HepG2 (cell line): ENCODE data around the gene MYO5A. TPM values are rescaled to one million over a fixed set of nuclear protein-coding genes. Genes with fewer than 3 reads are reported as not detected.

Source experiments
- ATAC-seq: fragments of 200-7000 bp; cut with Tn5 transposase; 3 replicates; pipeline ENCODE4 v1.9.1; 2020; ENCODE audit warnings: mild to moderate bottlenecking, moderate library complexity
- BruUV-seq: library from RNA; stranded (reverse); fragments of 400-500 nt; replicated peaks from 2 replicates; lab custom pipeline; 2021; lab: Mats Ljungman, UMichigan
- CTCF ChIA-PET: fragments of 300-600 bp; formaldehyde crosslinking; extraction: SDS; loops from one replicate; lab custom pipeline; 2021; ENCODE audit warnings: low total read pairs, inconsistent platforms, low intra/inter-chr PET ratio; lab: Yijun Ruan, JAX
- POLR2A ChIA-PET: fragments of 350-600 bp; sonication (Branson Sonifier 250); formaldehyde crosslinking; loops from one replicate; lab custom pipeline; 2020; ENCODE audit warnings: antibody characterized with exemption, inconsistent platforms; lab: Yijun Ruan, JAX
- DNase-seq: peaks from one replicate; pipeline ENCODE4 v3.0.0-alpha.2; 2015; ENCODE audit warnings: low spot score
- FAIRE-seq: peaks from 3 replicates; lab custom pipeline; 2011; peaks lifted over from hg19 to GRCh38; lab: Jason Lieb, UNC
- H2AFZ ChIP-seq: one replicate; pipeline ENCODE4 v1.6.1; 2011; ENCODE audit warnings: low read length, inconsistent platforms
- H3K27ac ChIP-seq: fragments of 300-600 bp; 3 replicates; pipeline ENCODE4 v1.8.0; 2011; ENCODE audit warnings: mixed run types, mild to moderate bottlenecking, mixed read lengths, low read length, inconsistent platforms; ENCODE audit not compliant: insufficient read depth; ENCODE audit errors: extremely low read length
- H3K27me3 ChIP-seq, 2 experiments: fragments of 200-600 bp in 1 of 2; 2 replicates in 1 of 2; 3 replicates in 1 of 2; pipeline versions ENCODE4 v1.6.0 to v1.8.0; 2011; ENCODE audit warnings: low read length in 2 of 2, mild to moderate bottlenecking in 2 of 2, moderate library complexity in 2 of 2, inconsistent platforms in 1 of 2; ENCODE audit not compliant: insufficient read depth in 2 of 2, control insufficient read depth in 1 of 2
- H3K36me3 ChIP-seq, 2 experiments: fragments of 200-600 bp in 1 of 2; replicated peaks in 1 of 2; 2 replicates in 1 of 2; 3 replicates in 1 of 2; pipeline versions ENCODE4 v1.5.1 to v1.8.0; 2011; ENCODE audit warnings: low read length in 2 of 2, inconsistent platforms in 1 of 2; ENCODE audit not compliant: insufficient read depth in 2 of 2, control insufficient read depth in 1 of 2
- H3K4me1 ChIP-seq: 2 replicates; pipeline ENCODE4 v1.5.1; 2012; ENCODE audit warnings: low read length, inconsistent platforms; ENCODE audit not compliant: insufficient read depth
- H3K4me2 ChIP-seq: 2 replicates; pipeline ENCODE4 v1.6.0; 2011; ENCODE audit warnings: low read depth, low read length, inconsistent platforms
- H3K4me3 ChIP-seq, 3 experiments: fragments of 200-600 bp in 1 of 3; sonication (generic), shearing (Covaris generic) in 1 of 3; replicated peaks in 1 of 3; 2 replicates each; pipeline ENCODE4 v1.5.1; 2011 to 2016; ENCODE audit warnings: low read length in 3 of 3, inconsistent platforms in 2 of 3, low read depth in 2 of 3, mild to moderate bottlenecking in 2 of 3, control low read depth in 1 of 3, mixed read lengths in 1 of 3; ENCODE audit not compliant: insufficient read depth in 1 of 3
- H3K79me2 ChIP-seq: one replicate; pipeline ENCODE4 v1.6.1; 2011; ENCODE audit warnings: low read length, inconsistent platforms; ENCODE audit not compliant: insufficient read depth
- H3K9ac ChIP-seq: 2 replicates; pipeline ENCODE4 v1.6.0; 2011; ENCODE audit warnings: mild to moderate bottlenecking, low read depth, low read length, inconsistent platforms; ENCODE audit not compliant: insufficient read depth
- H3K9me3 ChIP-seq: 2 replicates; pipeline ENCODE4 v1.5.1; 2012; ENCODE audit warnings: mild to moderate bottlenecking, low read length
- H4K20me1 ChIP-seq: 2 replicates; pipeline ENCODE4 v1.6.0; 2011; ENCODE audit warnings: inconsistent platforms, mild to moderate bottlenecking, low read length, moderate library complexity; ENCODE audit not compliant: insufficient read depth
- PAX8 ChIP-seq: sonication (generic); formaldehyde crosslinking; IDR thresholded peaks from 2 replicates; pipeline ENCODE4 v1.8.0; 2022; ENCODE audit warnings: mild to moderate bottlenecking, missing genetic modification reagents, borderline replicate concordance
- SSRP1 ChIP-seq: IDR thresholded peaks from 2 replicates; pipeline ENCODE4 v1.6.1; 2016; ENCODE audit warnings: control low read depth
- ZBTB40 ChIP-seq, 2 experiments: fragments of 450-650 bp in 1 of 2; sonication (generic) in 1 of 2; formaldehyde crosslinking in 1 of 2; IDR thresholded peaks; 2 replicates each; pipeline versions ENCODE4 v1.6.1 to v1.8.0; 2016 to 2022; ENCODE audit warnings: antibody characterized with exemption in 1 of 2, mild to moderate bottlenecking in 1 of 2, missing genetic modification reagents in 1 of 2
- ZNF18 ChIP-seq: sonication (generic); formaldehyde crosslinking; IDR thresholded peaks from 2 replicates; pipeline ENCODE4 v1.8.0; 2022; ENCODE audit warnings: mild to moderate bottlenecking, missing genetic modification reagents; ENCODE audit not compliant: insufficient replicate concordance
- ZNF292 ChIP-seq: sonication (generic); formaldehyde crosslinking; IDR thresholded peaks from 2 replicates; pipeline ENCODE4 v1.8.1; 2022; ENCODE audit warnings: mild to moderate bottlenecking, low read depth, missing genetic modification reagents, borderline replicate concordance
- ZNF441 ChIP-seq: sonication (generic); formaldehyde crosslinking; IDR thresholded peaks from 2 replicates; pipeline ENCODE4 v1.7.0; 2021; ENCODE audit warnings: missing genetic modification reagents, borderline replicate concordance
- ZNF616 ChIP-seq: sonication (generic); formaldehyde crosslinking; IDR thresholded peaks from 2 replicates; pipeline ENCODE4 v1.5.0; 2020; ENCODE audit warnings: low read depth, mild to moderate bottlenecking, missing genetic modification reagents
- WGBS: methylation state at CpG from one replicate; pipeline ENCODE4 v1.1.6; 2017; ENCODE audit warnings: low lambda C conversion rate; 5-methylcytosine and 5-hydroxymethylcytosine counted together
- in situ Hi-C: cut with HindIII; loops from 2 replicates; pipeline ENCODE4 v1.10.0; 2017; ENCODE audit warnings: low pct_unique_long_range_greater_than_20kb; ENCODE audit not compliant: extremely low pct_ligation_motif_present
- intact Hi-C: fragments of 100-400 bp; cut with micrococcal nuclease; formaldehyde crosslinking; loops from one replicate; pipeline ENCODE4 v1.10.0; 2022; ENCODE audit not compliant: unreplicated experiment
- polyA plus RNA-seq, 8 experiments: library from polyadenylated mRNA; depleted of rRNA in 3 of 8; stranded (reverse) in 7 of 8; unstranded in 1 of 8; fragments of >200 nt; fragmentation: Illumina TruSeq in 4 of 8; extraction: Trizol in 4 of 8; gene quantifications; 2 replicates each; pipeline versions ENCODE4 v1.2.1 to v1.2.3, GENCODE V29; 2011 to 2016; ENCODE audit warnings: low read depth in 4 of 8, missing spikeins in 1 of 8, mixed read lengths in 1 of 8; ENCODE audit not compliant: insufficient read depth in 1 of 8
- total RNA-seq, 5 experiments: library from RNA; depleted of rRNA; stranded (reverse); fragments of >200 nt; fragmentation: Illumina TruSeq; extraction: Trizol; gene quantifications; 2 replicates each; pipeline ENCODE4 v1.2.3, GENCODE V29; 2016; ENCODE audit warnings: low read depth in 1 of 5

MYO5A gene
- total and polyA plus RNA-seq, 2 of the 13 experiments (the other 11 are each of a cell fraction or from before 2014, with no cell fraction given) = 2.8 to 4.8 TPM

- no peak for TF ChIP-seq PAX8 (CRISPR knock-in tag)
- TF ChIP-seq ZNF18 = no peak
- TF ChIP-seq SSRP1 (CRISPR knock-in tag) = no peak
- TF ChIP-seq ZNF441 = no peak
- no peak for TF ChIP-seq ZNF616 (CRISPR knock-in tag)
- TF ChIP-seq, all 625 proteins: peak for 0
These were observed 107.7 kb downstream of the MYO5A start (continued) for GRCh38 chr15:52421029-52421428.

DNA sequence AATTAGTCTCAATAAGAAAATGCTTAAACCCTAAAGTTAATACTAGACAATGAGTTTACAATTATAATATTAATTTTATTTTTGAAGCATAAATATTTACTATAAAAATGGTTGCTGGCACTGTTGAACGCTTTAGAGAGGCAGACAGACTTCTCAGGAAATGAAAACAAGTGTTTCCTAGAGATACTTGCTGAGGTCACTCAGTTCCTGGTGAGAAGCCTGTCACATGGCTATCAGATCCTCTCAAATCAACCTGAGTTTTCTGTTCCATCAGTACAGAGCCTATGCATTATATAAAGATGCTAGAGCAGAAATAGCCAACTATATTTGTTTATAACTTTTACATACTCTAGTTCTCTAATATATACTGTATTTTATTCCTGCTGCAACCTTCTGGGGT lies 109.2 kb downstream of the MYO5A start:
- H3K4me2 ChIP-seq = no peak overlapping the region
- no peak for TF ChIP-seq ZNF292
- no peak for TF ChIP-seq ZBTB40 (IDR thresholded peaks at IDR 0.05)
- TF ChIP-seq ZBTB40 (CRISPR knock-in tag; IDR thresholded peaks at IDR 0.05) = no peak
- no peaks in the 10 kb centered on the region for H3K79me2 ChIP-seq
- H3K27me3 ChIP-seq = no peaks in the 10 kb centered on the region
- H3K27ac ChIP-seq = no peak overlapping the region
- intact Hi-C loops = no loop called here
- POLR2A ChIA-PET = no interaction called here
- WGBS = 15% methylated on average over 1 of the region's 1 CpG
- FAIRE-seq = no peak
- CTCF ChIA-PET = no interaction called here
- ATAC-seq = no peak
- in situ Hi-C loops = no loop called here
- H3K9me3 ChIP-seq = no peaks in the 10 kb centered on the region
- no peak overlapping the region for H3K9ac ChIP-seq
- no peaks in the 10 kb centered on the region for H3K4me1 ChIP-seq
- no peak overlapping the region for H2AFZ ChIP-seq
- no peaks in the 10 kb centered on the region for H4K20me1 ChIP-seq
- DNase-seq = no peak
- H3K4me3 ChIP-seq = no peak overlapping the region
- BruUV-seq = no TSS peak
- no peaks in the 10 kb centered on the region for H3K36me3 ChIP-seq
